GM19193 (cell line): ENCODE results near the gene ITSN1.

Experiments used
- POLR2A ChIP-seq: IDR thresholded peaks from 4 replicates; pipeline ENCODE4 v1.6.1; 2011; ENCODE audit not compliant: insufficient read depth, insufficient read length; ENCODE audit errors: extremely low read depth

The ITSN1 gene

DNA sequence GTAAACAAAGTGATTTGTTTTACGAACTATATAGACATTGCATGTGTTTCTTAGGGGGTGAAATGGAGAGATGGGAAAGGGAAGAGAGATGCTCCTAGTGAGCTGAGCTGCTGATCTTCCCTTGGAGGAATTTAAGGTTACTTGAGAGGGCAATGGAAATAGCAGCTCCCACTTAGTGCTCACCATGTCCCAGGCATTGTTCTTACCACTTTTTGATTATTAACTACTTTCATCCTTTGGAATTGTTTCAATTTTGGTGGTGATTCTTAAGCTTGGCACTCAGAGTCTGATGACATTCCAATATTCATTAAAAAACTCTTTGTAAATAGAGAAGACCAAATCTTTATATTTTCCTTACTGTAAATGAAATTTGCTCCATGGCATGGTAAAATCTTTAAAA, 124.9 kb downstream of the ITSN1 start:
- TF ChIP-seq POLR2A: no peak

DNA sequence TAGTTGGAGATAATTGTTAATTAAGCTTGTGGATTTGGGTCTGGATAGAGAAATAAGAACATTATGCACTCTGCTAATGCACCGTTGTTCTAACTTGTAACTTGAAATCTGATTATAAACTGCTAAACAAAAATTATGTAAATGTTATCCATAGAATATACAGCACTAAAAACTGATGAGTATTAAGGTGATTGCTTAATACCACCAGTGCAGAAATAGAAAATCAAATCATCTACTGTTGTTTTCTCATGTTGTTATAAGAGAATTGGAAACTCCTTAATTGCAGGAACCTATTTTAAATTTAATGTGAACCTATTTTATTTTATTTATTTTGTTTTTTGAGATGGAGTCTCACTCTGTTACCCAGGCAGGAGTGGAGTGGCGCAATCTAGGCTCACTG, 125.7 kb downstream of the ITSN1 start:
- TF ChIP-seq POLR2A: no peak

DNA sequence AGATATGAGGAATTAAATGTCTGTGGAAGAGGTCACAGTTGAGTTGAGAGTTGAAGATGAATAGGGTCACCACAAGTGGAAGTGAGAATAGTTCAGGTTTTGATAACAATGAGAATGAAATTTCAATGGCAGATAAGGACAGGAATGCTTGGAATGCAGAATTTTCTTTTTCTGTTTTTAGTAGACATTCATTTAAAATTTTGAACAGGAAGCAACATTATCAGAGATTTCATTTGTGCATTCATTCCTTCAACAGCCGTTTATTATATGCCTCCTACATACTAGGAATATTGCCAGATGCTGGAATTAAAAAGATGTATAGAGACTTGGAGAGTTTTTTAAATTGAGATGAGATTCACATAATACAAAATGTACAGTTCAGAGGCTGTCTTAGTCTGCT, 126.8 kb downstream of the ITSN1 start:
- no peak for TF ChIP-seq POLR2A

DNA sequence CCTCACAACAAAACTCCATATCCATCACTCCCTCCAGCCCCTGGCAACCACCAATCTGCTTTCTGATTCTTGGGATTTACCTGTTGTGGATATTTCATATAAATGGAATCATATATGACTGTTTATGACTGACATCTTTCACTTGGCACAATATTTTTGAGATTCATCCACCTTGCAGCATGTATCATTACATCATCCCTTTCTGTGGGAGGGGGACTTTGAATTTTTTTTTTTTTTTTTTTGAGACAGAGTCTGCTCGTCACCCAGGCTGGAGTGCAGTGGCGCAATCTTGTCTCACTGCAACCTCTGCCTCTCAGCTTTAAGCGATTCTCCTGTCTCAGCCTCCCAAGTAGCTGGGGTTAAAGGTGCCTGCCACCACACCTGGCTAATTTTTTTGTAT, 128.2 kb downstream of the ITSN1 start:
- TF ChIP-seq POLR2A: no peak

DNA sequence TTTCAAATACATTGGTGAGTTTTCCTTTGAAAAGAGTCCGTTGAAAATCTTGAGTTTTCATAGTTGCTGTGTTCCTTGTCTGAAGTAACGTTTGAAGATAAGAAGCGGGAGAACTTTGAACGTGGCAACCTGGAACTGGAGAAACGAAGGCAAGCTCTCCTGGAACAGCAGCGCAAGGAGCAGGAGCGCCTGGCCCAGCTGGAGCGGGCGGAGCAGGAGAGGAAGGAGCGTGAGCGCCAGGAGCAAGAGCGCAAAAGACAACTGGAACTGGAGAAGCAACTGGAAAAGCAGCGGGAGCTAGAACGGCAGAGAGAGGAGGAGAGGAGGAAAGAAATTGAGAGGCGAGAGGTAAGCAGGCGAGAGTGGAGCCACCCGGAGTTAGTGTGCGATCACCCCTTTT, 129.7 kb downstream of the ITSN1 start:
- no peak for TF ChIP-seq POLR2A

DNA sequence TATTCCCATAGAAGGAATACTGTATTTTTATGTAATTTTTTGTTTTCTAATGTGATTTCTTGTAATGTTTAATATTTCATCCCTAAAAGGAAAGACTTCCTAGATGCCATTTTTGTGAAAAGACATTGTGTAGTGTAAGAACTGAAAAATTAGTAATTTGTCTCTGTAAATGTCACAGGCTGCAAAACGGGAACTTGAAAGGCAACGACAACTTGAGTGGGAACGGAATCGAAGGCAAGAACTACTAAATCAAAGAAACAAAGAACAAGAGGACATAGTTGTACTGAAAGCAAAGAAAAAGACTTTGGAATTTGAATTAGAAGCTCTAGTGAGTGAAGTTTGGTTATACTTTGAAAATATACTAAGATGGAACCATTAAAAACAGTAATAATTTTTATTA, 132.2 kb downstream of the ITSN1 start:
- no peak for TF ChIP-seq POLR2A

DNA sequence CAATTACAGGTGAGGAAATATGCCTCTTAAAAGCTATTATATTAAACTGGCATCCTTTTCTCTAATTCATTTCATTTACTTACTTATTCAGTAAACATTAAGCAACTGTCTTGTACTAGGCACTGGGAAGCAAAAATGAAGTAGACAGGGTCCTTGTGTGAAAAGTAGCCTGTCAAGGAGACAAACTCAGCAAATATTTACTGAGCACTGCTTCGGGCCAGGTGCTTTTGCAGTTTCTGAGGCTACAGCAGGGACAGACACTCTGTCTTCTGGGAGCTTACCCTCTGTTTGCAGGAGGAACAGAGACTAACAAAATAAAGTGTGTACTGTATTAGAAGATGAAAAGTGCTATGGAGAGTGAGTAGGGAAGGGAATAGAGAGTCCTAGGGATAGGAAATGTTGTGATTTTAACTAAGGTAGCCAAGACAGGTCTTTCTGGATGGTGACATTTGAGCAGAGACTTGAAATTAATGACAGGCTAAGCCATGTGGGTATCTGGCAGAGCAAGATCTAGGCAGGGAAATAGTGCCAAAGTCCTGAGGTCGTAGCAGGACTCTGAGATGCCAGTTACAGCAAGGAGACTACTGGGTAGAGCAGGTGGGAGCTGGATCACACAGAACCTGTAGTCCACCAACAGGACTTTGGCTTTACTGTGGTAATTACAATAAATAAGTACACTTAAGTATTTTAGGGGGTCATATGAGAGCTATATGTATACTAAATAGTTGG, 133.0 kb downstream of the ITSN1 start:
- TF ChIP-seq POLR2A: no peak

DNA sequence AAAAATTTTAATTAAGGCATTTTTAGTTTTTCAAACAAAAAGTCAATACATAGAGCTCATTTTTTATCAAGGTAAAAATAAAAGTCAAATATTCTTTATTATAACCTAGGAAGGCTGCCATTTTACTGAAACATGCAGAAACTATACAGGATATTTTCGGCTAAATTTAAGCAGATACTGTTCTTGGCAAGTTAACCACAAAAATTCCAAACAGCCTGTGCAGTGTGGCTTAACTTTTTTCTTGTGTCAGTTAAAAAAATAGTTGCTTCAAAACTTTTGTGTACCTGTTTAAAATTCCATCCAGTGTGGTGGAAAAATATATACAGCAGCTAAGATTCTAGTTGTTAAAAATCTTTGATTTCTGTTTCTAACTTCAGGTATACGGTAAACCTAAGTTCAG, 138.3 kb downstream of the ITSN1 start:
- TF ChIP-seq POLR2A: no peak

DNA sequence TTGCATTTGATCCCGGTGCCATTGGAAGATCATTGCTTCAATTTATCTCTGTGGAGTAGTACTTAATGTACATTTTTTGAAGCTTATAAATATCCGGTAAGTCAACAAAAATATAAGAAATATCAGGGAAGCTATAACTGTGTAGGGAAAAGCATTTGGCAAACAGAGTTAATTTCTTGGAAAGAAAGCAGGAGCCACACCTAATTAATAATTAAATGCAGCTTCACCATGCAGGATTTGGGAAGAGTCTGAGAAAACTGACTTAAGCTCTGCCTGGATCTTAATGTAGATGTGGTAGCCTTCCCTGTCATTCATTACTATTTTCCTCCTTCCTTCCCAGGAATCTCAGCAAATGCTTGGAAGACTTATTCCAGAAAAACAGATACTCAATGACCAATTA, 138.8 kb downstream of the ITSN1 start:
- no peak for TF ChIP-seq POLR2A

DNA sequence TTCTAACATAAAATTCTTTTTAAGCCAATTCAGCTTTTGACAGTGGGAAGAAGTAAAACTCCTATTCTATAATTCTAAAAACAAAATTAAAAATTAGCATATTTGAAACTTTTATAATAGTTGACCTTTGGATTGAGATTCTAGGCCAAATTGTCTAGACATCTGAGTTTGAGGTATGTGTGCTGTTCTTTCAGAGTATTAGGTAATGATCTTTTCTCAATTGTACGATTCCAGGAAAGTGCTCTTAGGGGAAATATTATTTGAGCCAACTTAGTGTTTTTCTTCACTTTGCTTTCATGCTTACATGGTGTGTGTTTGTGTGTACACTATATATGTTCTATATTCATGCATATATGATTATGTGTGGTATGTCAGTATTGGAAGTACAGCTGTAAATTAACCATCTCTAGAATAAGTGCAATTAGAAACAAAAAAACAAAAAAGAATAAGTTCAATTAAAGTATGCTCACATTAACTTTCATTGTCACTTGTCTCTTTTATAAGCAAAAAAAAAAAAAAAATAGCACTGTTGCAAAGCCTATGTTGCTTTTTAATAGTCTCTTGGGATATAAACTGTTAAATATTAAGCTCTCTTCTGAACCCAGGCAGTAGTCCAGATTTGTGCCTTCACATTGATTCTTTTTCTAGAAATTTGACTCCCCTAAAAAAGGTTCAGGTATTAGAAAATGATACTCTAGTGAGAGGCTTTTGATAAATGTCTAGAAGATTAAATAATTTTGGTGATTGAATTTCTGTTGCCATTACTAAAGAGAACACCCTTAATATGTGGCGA, 141.1 kb downstream of the ITSN1 start:
- no peak for TF ChIP-seq POLR2A

DNA sequence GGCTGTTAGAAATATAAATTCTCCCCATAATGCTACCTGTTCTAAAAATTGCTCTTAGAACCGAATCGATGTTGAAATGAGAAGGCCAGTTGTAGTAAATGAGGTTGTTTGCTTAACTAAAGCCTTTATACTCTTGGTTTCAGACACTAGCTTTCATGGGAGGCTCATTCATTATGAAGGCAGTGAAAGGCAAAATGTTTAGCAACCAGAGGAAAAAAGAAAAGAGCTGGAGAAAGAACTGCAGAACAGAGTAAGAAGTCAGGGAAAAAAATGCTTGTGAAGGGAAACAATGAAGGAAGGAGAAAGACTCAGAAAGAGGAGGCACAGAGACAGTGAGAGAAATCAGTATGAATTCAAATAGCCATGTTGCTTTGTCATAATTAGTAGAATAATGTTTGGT, 145.1 kb downstream of the ITSN1 start:
- no peak for TF ChIP-seq POLR2A

DNA sequence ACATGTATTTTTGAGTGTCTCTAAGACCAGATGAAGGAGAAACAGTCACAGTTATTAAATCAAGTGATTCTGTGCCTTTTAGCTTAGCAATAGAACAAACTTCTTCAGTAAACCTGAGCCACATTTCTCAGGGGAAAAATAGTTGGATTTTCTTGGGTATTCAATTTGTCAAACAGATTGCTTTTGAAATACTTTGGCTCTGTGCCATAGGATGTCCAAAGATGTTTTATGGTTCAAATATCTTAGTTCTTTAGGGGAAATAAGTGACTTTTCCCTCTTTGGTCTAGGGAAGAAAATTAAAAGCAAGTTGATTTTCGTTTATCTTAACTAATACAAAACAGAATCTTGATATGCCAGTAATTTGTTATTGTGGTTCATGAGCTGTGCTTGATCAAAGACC, 147.4 kb downstream of the ITSN1 start:
- TF ChIP-seq POLR2A: no peak

DNA sequence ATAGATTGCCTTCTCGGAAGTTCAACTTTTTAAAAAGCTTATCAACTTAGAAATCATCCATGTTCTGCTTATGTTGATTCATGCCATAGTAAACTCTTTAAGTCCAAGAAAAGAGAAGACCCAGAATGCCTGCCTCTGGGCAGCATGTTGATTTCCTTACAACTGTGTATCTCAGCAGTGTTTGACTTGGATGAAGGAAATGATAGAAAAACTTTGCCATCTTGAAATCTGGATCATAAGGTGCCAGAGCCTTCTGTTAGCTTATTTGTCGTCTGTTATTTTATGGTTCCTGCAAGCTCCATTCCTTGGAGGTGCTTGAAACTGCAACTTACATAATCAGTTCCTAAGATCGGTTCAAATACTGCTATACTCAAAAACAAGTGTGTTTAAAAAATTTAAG, 148.8 kb downstream of the ITSN1 start:
- TF ChIP-seq POLR2A: no peak

DNA sequence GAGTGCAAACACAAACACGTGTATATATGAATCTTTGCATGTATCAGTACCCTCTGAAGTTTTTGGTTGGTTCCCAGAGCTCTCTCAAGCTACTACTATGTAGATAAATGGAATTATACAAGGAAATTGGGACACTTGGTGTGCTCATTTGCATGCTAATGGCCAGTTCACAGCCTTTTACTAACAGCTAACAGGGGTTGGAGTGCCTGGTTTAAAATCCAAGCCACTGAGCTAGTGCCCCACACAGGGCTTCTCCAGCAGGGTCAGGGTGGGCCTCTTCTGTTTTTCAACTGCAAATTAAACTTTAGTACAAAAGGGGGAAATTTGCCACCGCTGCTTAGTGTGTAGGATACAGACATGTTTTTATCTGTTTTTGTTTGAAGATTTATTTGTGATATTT, 152.3 kb downstream of the ITSN1 start:
- no peak for TF ChIP-seq POLR2A

DNA sequence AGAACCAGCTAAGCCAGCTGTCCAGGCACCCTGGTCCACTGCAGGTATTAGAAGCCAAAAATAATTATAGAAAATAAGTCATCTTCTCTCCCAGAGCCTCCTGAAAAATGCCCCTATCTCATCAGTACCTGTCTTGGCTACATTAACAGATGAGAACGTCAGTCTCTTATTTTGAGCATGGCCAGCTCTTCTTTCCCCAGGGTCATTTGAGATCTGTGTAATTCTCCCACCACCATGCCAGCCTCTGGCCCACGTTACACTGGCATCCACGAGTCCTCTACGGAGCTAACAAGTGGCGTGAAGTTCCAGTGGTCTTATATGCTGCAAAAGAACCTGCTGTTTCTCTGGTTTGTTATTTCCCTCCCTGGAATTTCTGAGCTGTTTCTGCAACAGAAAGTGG, 155.3 kb downstream of the ITSN1 start:
- no peak for TF ChIP-seq POLR2A

DNA sequence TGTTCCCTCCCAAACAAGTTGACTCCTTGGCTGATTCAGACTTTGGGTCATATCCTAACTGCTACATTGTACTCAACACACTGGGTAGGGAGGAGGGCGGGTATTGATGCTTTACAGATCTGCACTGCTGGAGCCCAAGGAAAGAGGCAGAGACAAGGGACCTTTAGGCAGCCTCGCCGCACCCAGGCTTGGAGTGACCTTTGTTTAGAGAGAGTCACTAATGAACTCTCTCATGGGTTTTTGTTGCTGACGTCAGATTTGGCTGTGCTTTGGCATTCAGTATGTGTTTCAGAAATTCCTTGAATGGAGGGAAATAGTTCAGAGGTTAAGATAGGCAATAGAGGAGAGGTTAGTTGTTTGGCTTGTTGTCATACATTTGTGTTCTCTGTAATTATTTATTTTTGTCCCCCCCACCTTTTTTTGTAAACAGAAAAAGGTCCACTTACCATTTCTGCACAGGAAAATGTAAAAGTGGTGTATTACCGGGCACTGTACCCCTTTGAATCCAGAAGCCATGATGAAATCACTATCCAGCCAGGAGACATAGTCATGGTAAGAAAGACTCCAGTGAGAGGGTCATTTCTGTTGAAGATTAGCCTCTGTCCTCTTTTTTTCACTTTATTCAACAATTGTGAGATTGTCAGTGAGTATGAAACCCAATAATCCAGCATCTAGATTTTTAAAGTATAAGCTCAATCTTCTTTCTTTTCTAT, 157.2 kb downstream of the ITSN1 start:
- TF ChIP-seq POLR2A: no peak
